Neutrophil (primary cell): ENCODE results near the gene NUBP2.

ENCODE experiments used
- H3K27ac ChIP-seq: fragments of 200-600 bp; sonication (generic); 2 replicates; pipeline ENCODE4 v1.5.1; 2016; ENCODE audit warnings: mild to moderate bottlenecking, moderate library complexity
- H3K27me3 ChIP-seq: fragments of 200-600 bp; sonication (generic); 2 replicates; pipeline ENCODE4 v1.6.0; 2016; ENCODE audit warnings: mild to moderate bottlenecking
- H3K36me3 ChIP-seq: fragments of 200-600 bp; sonication (generic); 2 replicates; pipeline ENCODE4 v1.5.1; 2017
- H3K4me1 ChIP-seq, 2 experiments: fragments of 200-600 bp in 1 of 2; sonication (generic) in 1 of 2; 1 replicate in 1 of 2; 2 replicates in 1 of 2; pipeline versions ENCODE4 v1.5.1 to v1.6.1; 2013 to 2016; ENCODE audit warnings: low read depth in 1 of 2, low read length in 1 of 2, mild to moderate bottlenecking in 1 of 2, moderate library complexity in 1 of 2; ENCODE audit not compliant: control insufficient read depth in 1 of 2, insufficient read depth in 1 of 2
- H3K4me3 ChIP-seq, 2 experiments: fragments of 200-600 bp in 1 of 2; sonication (generic) in 1 of 2; 1 replicate in 1 of 2; 2 replicates in 1 of 2; pipeline ENCODE4 v1.5.1; 2013 to 2016; ENCODE audit warnings: low read depth in 1 of 2, low read length in 1 of 2, mild to moderate bottlenecking in 1 of 2, moderate library complexity in 1 of 2
- H3K9me3 ChIP-seq: fragments of 200-600 bp; sonication (generic); 2 replicates; pipeline ENCODE4 v1.5.1; 2016
- TF ChIP-seq, protein P1 (sequence below): fragments of 200-600 bp; sonication (generic); IDR thresholded peaks from 2 replicates; pipeline ENCODE4 v1.5.1; 2016; ENCODE audit warnings: antibody characterized with exemption

The NUBP2 gene

DNA sequence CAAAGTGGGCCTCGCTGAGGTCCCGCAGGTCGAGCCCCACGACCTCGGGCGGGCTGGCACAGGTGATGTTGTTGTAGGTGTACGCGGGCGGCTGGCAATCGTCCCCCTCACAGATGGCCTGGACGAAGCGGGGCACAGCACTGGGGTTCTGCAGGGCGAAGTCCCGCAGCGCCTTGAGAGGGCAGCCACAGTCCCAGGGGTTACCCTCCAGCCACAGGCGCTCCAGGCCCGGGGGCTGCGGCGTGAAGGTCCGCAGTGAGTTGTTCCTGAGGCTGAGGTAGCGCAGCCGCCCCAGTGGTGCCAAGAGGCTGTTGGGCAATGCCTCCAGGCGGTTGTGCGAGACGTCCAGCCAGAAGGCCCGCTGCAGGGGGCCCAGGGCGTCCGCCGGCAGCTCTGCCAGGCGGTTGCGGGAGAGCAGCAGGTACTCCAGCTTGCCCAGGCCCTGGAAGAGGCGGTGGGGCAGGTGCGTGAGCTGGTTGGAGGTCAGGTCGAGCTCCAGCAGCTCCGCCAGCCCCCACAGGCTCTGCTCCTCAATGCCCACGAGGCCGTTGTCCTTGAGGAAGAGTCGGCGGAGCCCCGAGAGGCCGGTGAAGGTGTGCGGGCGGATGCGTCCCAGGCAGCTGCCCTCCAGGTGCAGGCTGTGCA is 8.0 kb downstream of the NUBP2 start:
- H3K4me1 ChIP-seq = no peaks in the 10 kb centered on the region
- H3K27ac ChIP-seq = no peak overlapping the region
- no peak overlapping the region for H3K4me3 ChIP-seq
- H3K9me3 ChIP-seq = no peaks in the 10 kb centered on the region
- H3K36me3 ChIP-seq = peaks cover 58% of the 10 kb centered on the region
- H3K27me3 ChIP-seq = no peaks in the 10 kb centered on the region
- TF ChIP-seq, protein P1, sequence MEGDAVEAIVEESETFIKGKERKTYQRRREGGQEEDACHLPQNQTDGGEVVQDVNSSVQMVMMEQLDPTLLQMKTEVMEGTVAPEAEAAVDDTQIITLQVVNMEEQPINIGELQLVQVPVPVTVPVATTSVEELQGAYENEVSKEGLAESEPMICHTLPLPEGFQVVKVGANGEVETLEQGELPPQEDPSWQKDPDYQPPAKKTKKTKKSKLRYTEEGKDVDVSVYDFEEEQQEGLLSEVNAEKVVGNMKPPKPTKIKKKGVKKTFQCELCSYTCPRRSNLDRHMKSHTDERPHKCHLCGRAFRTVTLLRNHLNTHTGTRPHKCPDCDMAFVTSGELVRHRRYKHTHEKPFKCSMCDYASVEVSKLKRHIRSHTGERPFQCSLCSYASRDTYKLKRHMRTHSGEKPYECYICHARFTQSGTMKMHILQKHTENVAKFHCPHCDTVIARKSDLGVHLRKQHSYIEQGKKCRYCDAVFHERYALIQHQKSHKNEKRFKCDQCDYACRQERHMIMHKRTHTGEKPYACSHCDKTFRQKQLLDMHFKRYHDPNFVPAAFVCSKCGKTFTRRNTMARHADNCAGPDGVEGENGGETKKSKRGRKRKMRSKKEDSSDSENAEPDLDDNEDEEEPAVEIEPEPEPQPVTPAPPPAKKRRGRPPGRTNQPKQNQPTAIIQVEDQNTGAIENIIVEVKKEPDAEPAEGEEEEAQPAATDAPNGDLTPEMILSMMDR = no peak

DNA sequence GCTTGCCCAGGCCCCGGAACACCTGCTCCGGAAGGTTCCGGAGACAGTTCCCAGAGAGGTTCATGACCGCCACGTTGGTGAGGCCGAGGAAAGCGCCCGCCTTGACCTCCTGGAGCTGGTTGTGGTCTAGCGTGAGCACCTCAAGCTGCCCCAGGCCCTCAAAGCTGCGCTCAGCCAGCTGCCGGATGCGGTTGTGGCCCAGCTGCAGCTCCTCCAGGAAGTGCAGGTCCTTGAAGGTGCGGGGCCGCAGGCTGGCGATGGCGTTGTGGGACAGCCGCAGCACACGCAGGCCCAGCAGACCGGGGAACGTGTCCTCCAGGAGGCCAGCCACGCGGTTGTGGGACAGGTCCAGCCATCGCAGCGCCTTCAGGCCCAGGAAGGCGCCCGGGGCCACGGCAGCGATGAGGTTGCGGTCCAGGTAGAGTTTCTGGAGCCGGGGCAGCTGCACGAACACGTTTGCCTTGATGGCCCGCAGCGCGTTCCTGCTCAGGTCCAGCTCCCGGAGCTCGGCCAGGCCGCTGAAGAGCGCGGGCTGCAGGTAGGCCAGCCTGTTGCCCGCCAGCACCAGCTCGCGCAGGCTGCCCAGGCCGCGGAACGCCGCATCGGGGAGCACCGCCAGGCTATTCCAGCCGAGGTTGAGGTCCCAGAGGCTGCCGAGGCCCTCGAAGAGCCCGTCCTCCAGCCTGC is 8.6 kb downstream of the NUBP2 start:
- TF ChIP-seq, protein P1 = no peak

DNA sequence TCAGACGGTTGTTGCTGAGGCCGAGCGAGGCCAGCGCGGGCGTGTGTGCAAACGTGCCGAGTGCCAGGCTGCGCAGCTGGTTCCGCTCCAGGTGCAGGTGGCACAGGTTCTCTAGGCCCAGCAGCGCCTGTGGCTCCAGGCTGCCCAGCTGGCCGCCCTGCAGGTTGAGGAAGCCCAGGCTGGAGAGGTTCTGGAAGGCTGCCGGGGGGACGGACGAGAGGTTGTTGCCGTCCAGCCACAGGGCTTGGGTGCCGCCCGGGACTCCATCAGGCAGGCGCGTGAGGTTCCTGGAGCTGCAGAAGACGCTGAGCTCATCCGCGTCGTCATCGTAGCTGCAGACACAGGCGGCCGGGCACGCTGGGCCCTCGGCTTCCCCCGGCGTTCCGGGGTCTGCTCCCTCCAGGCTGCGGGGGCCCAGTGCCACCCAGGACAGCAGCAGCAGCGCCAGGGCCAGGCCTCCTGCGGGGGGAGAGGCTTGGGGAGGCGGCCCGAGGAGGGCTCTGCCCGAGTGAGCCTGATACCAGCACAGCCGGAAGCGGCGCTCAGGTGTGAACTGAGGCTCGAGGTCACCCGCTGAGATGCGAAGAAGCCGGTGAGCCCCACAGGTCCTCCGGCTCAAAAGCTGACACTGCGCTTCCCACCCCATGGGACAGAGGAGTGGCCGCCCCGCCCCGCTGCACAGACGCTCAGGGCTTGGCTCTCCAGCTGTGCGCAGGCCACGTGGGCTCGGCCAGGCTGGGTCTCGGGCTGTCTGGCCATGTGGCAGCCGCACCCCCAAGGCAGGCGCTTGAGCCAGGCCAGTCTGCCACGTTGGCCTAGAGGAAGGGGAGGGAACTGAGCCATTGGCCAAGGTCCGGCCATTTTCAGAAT is 9.4 kb downstream of the NUBP2 start:
- H3K9me3 ChIP-seq = no peaks in the 10 kb centered on the region
- no peaks in the 10 kb centered on the region for H3K4me1 ChIP-seq
- no peaks in the 10 kb centered on the region for H3K27me3 ChIP-seq
- peaks cover 50% of the 10 kb centered on the region for H3K36me3 ChIP-seq
- H3K27ac ChIP-seq = no peak overlapping the region
- TF ChIP-seq, protein P1 = no peak
- H3K4me3 ChIP-seq = no peak overlapping the region

More for the DNA sequence above, 8.6 kb downstream of the NUBP2 start:
- Histone ChIP-seq H3K27ac (no peak overlapping the region), H3K36me3 (peaks cover 58% of the 10 kb centered on the region), H3K4me3 (no peak overlapping the region), H3K27me3 (no peaks in the 10 kb centered on the region), H3K9me3 (no peaks in the 10 kb centered on the region), H3K4me1 (no peaks in the 10 kb centered on the region)

DNA sequence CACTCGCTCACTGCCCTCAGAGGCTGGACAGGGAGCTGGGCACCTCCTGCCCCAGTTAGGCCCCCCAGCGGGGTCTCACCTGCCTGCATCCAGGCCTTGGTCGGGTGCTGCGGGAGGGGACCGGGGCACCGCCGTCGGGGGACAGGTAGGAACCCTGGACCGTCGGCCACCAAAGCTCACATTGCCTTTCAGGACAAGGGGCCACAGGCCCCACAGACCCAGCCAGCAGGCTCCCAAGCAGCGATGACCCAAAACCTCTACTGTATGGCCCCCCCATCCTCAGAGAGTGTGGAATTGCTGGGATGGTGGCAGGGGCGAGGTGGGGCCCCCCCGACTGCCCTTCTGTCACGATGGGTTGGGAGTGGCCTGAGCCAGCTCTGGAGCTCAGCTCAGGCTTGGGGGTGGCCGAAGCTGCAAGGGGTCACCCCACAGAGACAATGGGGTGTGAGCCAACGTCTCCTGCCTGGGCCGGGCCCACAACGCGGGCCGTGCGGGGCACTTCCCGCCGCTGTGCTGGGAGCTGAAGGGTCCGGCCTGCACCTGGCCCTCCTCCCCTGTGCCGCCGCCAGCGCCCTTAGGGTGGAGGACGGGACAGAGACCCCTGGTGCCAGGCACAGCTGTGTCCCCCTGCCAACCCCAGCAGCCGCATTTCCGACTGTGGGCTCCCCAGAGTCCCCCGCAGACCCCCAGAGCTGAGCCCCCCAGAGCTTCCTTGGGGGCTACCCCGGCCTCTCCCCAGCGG is 10.2 kb downstream of the NUBP2 start:
- Histone ChIP-seq H3K4me3 (no peak overlapping the region), H3K4me1 (no peaks in the 10 kb centered on the region), H3K36me3 (peaks cover 42% of the 10 kb centered on the region), H3K9me3 (no peaks in the 10 kb centered on the region), H3K27me3 (no peaks in the 10 kb centered on the region), H3K27ac (no peak overlapping the region)
- TF ChIP-seq, protein P1 = no peak

DNA sequence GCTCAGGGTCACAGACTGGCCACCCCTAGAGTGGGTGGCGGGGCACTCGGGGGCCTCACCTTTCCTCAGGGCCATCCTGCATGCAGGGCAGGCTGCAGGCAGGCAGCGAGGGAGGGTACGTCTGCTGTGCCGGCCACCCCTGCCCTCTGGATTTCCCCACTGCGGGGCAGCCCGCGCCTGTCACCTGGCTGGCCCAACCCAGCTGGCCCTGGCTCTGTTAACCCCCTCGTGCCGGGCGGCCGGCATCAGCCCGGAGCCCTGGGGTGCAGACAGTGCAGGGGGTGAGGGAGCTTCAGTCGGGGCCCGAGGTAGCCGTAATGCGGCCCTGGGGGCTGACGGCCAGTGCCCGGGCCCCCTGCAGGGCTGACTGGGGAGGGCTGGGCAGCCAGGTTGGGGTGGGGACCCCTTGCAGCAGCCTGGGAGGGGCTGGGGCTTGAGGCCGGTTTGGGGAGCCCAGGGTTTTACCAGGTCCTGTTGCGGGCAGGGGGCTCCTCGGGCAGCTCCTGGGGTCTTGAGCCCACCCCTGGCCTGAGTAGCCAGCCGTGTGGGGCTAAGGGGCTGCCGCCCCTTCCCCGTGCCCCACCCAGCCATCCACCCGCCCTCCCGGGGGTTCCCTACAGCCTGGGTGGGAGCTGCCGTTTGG is 10.9 kb downstream of the NUBP2 start, which contains the start of gene IGFALS:
TSS of gene IGFALS (minus strand) at position 128 of the 643 bp plus-strand sequence. CDS start at position 75, 53 bp downstream.
- H3K4me3 ChIP-seq = no peak within 1 kb of the TSS
- H3K36me3 ChIP-seq = peaks cover 35% of the 10 kb centered on the region
- no peak within 1 kb of the TSS for H3K27ac ChIP-seq
- no peaks in the 10 kb centered on the region for H3K27me3 ChIP-seq
- H3K9me3 ChIP-seq = no peaks in the 10 kb centered on the region
- no peaks in the 10 kb centered on the region for H3K4me1 ChIP-seq
- TF ChIP-seq, protein P1 = no peak
